Measurements from ENCODE around the gene AADAT.

Gene AADAT

GRCh38 chr4:170027181-170027829, 62.5 kb downstream of the AADAT start:
- DNase-seq, result peak; percentile 87

GRCh38 chr4:170026253-170027021, 63.3 kb downstream of the AADAT start, which contains the start of gene MFAP3L:
TSS of gene MFAP3L (minus strand) at chr4:170026395. CDS start at chr4:170005877, 20,518 bp downstream.
- peak; percentile 59 for DNase-seq

- no peak for DNase-seq
These were observed 64.1 kb downstream of the AADAT start for GRCh38 chr4:170025523-170026252.

- DNase-seq, result no peak
These were observed 67.5 kb downstream of the AADAT start for GRCh38 chr4:170022211-170022610.

GRCh38 chr4:170017252-170017651, 72.5 kb downstream of the AADAT start:
- DNase-seq, result no peak

GRCh38 chr4:170015285-170015684, 74.5 kb downstream of the AADAT start:
- DNase-seq, result no peak

- DNase-seq, result no peak
These were observed 75.3 kb downstream of the AADAT start for GRCh38 chr4:170014359-170015011.

- no peak for DNase-seq
These were observed 77.2 kb downstream of the AADAT start for GRCh38 chr4:170012629-170012958.

GRCh38 chr4:170011921-170012628, 77.7 kb downstream of the AADAT start:
- DNase-seq, result no peak
